Stomach smooth muscle (tissue), 2 donors: ENCODE results near the gene UQCC2.

ENCODE experiments used
- H3K27ac ChIP-seq: one replicate; pipeline ENCODE4 v1.7.0; 2013; ENCODE audit warnings: mild to moderate bottlenecking, low read length, inconsistent platforms
- H3K27me3 ChIP-seq, 2 donors: one replicate each; pipeline ENCODE4 v1.7.0; 2013; ENCODE audit warnings: low read length in 2 of 2; ENCODE audit not compliant: insufficient read depth in 2 of 2, control insufficient read depth in 1 of 2
- H3K36me3 ChIP-seq, 2 donors: one replicate each; pipeline ENCODE4 v1.7.0; 2013; ENCODE audit warnings: low read length in 2 of 2; ENCODE audit not compliant: control insufficient read depth in 2 of 2, insufficient read depth in 2 of 2
- H3K4me1 ChIP-seq: one replicate; pipeline ENCODE4 v1.7.0; 2013; ENCODE audit warnings: low read length; ENCODE audit not compliant: control insufficient read depth, insufficient read depth
- H3K4me3 ChIP-seq, 2 donors: one replicate each; pipeline ENCODE4 v1.7.0; 2013; ENCODE audit warnings: low read length in 2 of 2
- H3K9ac ChIP-seq, 2 donors: one replicate each; pipeline ENCODE4 v1.7.0; 2013; ENCODE audit warnings: low read length in 2 of 2, mild to moderate bottlenecking in 1 of 2
- H3K9me3 ChIP-seq, 2 donors: one replicate each; pipeline ENCODE4 v1.7.0; 2013; ENCODE audit warnings: low read length in 2 of 2; ENCODE audit not compliant: control insufficient read depth in 2 of 2
- donor health status: healthy.
- donor health status: Pancreatic carcinoma.

Gene UQCC2

DNA sequence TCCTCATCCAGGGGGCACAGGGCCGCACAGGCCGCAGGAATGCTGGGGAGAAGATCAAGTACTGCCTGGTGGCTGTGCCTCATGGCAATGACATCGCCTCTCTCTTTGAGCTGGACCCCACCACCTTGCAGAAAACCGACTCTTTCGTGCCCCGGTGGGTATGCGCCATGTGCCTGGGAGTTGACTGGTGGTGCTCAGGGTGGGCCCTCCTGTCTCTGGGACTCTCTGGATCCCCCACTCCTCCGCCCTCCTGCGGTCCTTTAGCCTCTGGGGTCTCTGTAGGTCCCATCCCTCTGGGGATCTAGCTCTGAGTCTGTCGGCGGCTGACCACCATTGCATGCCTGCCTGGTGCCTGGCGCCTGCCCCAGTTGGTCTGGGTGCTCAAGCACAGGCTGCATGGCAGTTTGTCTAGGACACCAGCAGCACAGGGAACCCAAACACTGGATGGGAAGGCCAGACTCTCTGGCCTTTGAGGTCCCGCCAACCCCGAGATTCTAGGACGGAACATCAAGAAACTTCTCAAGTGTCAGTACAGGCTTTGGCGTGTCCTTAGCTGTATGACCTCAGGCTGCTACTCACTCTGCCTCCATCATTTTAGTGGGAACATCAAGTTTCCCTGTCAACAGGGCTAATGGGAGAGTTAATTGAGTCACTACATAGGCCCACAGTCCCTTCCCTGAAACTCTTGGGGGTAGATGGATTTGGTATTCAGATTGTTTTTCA lies 47.6 kb downstream of the UQCC2 start:
- Histone ChIP-seq H3K27me3 (peaks cover 0 to 3% of the 10 kb centered on the region in 2 donors), H3K4me3 (no peak overlapping the region), H3K9me3 (no peaks in the 10 kb centered on the region), H3K9ac (no peak overlapping the region), H3K27ac (no peak overlapping the region), H3K4me1 (no peaks in the 10 kb centered on the region), H3K36me3 (no peaks in the 10 kb centered on the region)

GRCh38 chr6:33663028-33663427 lies 48.5 kb downstream of the UQCC2 start:
- peaks cover under 1 to 2% of the 10 kb centered on the region in 2 donors for H3K27me3 ChIP-seq
- no peaks in the 10 kb centered on the region for H3K4me1 ChIP-seq
- H3K27ac ChIP-seq = no peak overlapping the region
- no peak overlapping the region for H3K4me3 ChIP-seq
- H3K9ac ChIP-seq = no peak overlapping the region
- no peaks in the 10 kb centered on the region for H3K9me3 ChIP-seq
- no peaks in the 10 kb centered on the region for H3K36me3 ChIP-seq

DNA sequence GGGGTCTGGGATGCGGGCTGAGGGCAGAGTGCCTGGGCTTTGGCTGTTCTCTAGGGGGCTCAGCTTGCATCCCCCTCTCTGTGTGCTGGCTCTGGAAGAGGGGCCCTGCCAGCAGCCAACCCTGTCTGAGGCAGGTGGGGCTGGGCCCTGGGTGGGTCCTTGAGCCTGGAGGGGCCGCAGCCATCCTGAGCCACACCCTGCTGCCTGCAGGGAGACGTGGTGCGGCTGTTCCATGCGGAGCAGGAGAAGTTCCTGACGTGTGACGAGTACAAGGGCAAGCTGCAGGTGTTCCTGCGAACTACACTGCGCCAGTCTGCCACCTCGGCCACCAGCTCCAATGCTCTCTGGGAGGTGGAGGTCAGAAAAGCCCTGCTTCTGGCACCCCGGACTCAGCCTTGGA lies 49.2 kb downstream of the UQCC2 start:
- H3K27ac ChIP-seq = no peak overlapping the region
- no peaks in the 10 kb centered on the region for H3K9me3 ChIP-seq
- no peaks in the 10 kb centered on the region for H3K4me1 ChIP-seq
- H3K36me3 ChIP-seq = no peaks in the 10 kb centered on the region
- peaks cover 3 to 4% of the 10 kb centered on the region in 2 donors for H3K27me3 ChIP-seq
- H3K4me3 ChIP-seq = no peak overlapping the region
- H3K9ac ChIP-seq = no peak overlapping the region

- Histone ChIP-seq H3K4me3 (no peak overlapping the region), H3K4me1 (no peaks in the 10 kb centered on the region), H3K9ac (no peak overlapping the region), H3K27me3 (peaks cover 3 to 4% of the 10 kb centered on the region in 2 donors), H3K27ac (no peak overlapping the region), H3K36me3 (no peaks in the 10 kb centered on the region), H3K9me3 (no peaks in the 10 kb centered on the region)
These were observed 50.2 kb downstream of the UQCC2 start for GRCh38 chr6:33661106-33661838.

- Histone ChIP-seq H3K4me3 (no peak overlapping the region), H3K27me3 (peaks cover 3 to 4% of the 10 kb centered on the region in 2 donors), H3K4me1 (no peaks in the 10 kb centered on the region), H3K36me3 (peaks cover 0 to 2% of the 10 kb centered on the region in 2 donors), H3K9ac (no peak overlapping the region), H3K27ac (no peak overlapping the region), H3K9me3 (no peaks in the 10 kb centered on the region)
These were observed 51.5 kb downstream of the UQCC2 start for GRCh38 chr6:33659986-33660385.

DNA sequence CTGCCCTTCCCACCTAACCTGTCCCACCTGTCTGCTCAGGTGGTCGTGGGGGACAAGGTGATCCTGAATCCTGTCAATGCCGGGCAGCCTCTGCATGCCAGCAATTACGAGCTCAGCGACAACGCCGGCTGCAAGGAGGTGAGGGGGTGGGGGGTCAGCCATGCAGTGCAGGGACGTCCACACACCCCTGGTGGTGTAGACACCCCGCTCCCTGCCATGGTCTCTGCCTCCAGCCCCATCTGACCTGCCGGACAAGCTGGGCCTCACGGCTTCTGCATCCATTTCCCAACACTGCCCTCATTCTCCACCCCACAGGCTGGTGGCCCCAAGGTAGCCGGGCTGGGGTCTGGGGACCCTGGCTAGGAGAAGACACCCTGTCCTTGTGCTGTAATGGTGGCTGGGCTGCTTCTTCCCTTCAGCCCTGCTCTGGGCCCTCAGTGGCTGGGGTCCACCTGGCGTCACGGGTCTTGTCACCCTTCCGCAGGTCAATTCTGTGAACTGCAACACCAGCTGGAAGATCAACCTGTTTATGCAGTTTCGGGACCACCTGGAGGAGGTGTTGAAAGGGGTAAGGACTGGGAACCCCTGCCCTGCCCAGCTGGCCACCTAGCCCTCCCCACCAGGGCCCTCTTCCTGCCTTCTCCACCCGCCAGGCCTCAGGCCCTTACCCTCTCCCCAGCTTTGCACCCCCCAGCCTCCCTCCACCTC lies 52.4 kb downstream of the UQCC2 start:
- H3K4me3 ChIP-seq = no peak overlapping the region
- no peaks in the 10 kb centered on the region for H3K4me1 ChIP-seq
- peaks cover 0 to 2% of the 10 kb centered on the region in 2 donors for H3K36me3 ChIP-seq
- H3K27ac ChIP-seq = no peak overlapping the region
- no peaks in the 10 kb centered on the region for H3K9me3 ChIP-seq
- H3K27me3 ChIP-seq = peaks cover 3 to 4% of the 10 kb centered on the region in 2 donors
- H3K9ac ChIP-seq = no peak overlapping the region

- Histone ChIP-seq H3K27ac (no peak overlapping the region), H3K27me3 (peaks cover 4 to 5% of the 10 kb centered on the region in 2 donors), H3K36me3 (peaks cover 0 to 2% of the 10 kb centered on the region in 2 donors), H3K9me3 (no peaks in the 10 kb centered on the region), H3K4me3 (no peak overlapping the region), H3K9ac (no peak overlapping the region), H3K4me1 (no peaks in the 10 kb centered on the region)
These were observed 54.7 kb downstream of the UQCC2 start for GRCh38 chr6:33656844-33657243.

GRCh38 chr6:33654831-33655554 lies 56.5 kb downstream of the UQCC2 start:
- no peaks in the 10 kb centered on the region for H3K9me3 ChIP-seq
- no peak overlapping the region for H3K27ac ChIP-seq
- no peak overlapping the region for H3K9ac ChIP-seq
- peaks cover 4 to 6% of the 10 kb centered on the region in 2 donors for H3K27me3 ChIP-seq
- H3K4me1 ChIP-seq = no peaks in the 10 kb centered on the region
- H3K36me3 ChIP-seq = peaks cover 0 to 2% of the 10 kb centered on the region in 2 donors
- no peak overlapping the region for H3K4me3 ChIP-seq

DNA sequence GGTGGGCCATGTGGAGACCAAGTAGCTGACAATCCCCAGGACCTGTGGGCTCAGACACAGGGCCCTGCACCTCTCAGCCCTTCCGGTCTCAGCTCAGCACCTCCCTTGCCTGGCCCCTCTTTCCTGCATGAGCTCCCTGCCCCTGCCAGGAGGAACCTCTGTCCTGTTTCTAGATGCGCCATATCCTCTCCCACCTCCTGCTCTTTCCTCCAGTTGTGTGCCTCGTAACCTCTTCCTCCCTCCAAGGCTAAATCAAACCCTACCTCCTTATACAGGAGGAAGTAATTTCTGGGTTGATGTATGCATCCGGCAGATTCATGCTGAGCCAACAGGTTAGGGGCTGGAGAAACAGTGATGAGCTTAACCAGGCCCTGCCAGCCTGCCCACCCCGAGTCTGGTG lies 59.5 kb downstream of the UQCC2 start:
- no peaks in the 10 kb centered on the region for H3K9me3 ChIP-seq
- peaks cover 0 to 2% of the 10 kb centered on the region in 2 donors for H3K36me3 ChIP-seq
- no peak overlapping the region for H3K27ac ChIP-seq
- no peak overlapping the region for H3K9ac ChIP-seq
- peaks cover 0 to 3% of the 10 kb centered on the region in 2 donors for H3K27me3 ChIP-seq
- no peak overlapping the region for H3K4me3 ChIP-seq
- no peaks in the 10 kb centered on the region for H3K4me1 ChIP-seq

DNA sequence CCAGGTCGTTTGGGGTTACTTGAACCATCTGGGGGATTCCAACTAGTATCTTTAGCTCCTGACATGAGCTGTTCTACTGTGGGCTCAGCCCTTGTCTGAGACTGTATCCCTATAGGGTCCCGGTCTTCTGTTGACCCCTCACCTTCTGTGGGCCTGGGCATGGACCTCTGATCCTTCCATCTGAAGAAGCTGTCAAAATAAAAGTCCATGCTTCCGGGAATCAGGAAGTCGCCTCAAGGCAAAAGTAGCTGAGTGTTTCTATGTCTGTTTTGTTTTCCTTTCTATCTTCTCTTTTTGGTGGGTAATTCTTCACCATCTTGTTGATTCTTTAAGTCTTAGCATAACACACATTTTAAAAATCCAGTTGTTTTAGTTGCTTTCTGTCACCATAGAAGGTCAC lies 60.1 kb downstream of the UQCC2 start:
- Histone ChIP-seq H3K36me3 (peaks cover 0 to 2% of the 10 kb centered on the region in 2 donors), H3K4me1 (no peaks in the 10 kb centered on the region), H3K4me3 (no peak overlapping the region), H3K27ac (no peak overlapping the region), H3K9me3 (no peaks in the 10 kb centered on the region), H3K27me3 (peaks cover 0 to 3% of the 10 kb centered on the region in 2 donors), H3K9ac (no peak overlapping the region)
